Activated T-cell treated with anti-CD3 and anti-CD28 coated beads, Interleukin-2, amount 50 U/mL, for 48 hours (primary cell): ENCODE measurements around the gene MAJIN.
A peak's percentile ranks its signal among the peaks of the same experiment; 100 is the strongest.
"Not testable (repeated sequence)": the region's sequence is repeated elsewhere in the genome, so short reads cannot be mapped to it uniquely, and the experiment has no call there.

Experiments used
- DNase-seq, 2 experiments: peaks; one replicate each; pipeline ENCODE4 v3.0.0-alpha.2; 2020

Gene MAJIN, protein sequence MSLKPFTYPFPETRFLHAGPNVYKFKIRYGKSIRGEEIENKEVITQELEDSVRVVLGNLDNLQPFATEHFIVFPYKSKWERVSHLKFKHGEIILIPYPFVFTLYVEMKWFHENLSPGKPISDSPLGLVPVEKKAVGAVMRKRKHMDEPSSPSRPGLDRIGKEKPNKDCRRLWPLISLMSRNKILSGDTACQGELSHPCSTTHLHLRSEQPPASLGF

DNA sequence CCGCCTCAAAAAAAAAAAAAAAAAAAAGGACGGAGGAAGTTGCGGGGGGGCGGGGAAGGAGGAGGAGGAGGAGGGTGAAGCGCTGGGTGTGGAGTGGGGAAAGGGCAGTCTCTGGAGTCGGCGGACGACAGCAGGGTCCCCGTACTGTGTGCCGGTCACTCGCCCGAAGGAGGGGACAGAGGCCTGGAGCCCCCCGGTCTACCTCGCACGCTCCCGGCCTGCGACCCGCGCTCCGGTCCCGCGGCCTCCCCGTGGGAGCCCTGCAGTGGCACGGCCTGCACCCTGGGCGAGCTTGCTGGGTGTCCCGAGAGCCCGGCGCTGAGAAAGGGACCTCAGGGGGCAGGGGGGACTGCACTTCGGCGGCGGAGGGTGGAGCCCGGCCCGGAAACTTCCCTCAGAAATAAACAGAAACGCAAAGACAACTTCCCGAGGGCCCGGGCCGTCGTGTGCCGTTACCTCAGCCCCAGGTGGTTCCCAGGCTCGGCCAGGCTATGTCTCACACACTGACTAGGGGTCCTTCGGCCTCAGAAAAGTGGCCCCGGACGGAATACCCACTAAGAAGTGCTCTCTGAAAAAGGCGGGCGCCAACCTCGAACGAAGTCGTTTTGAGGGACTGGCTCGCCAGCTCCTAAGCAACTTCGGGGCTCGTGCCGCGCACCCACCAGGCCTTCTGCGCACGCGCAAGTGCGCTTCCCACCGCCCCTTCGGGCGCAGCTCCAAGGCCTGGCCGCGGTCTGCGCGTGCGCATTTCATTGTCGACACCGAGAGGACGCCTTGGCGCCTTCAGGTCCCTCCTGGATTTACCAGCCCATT, at the start of gene MAJIN:
Gene MAJIN (minus strand): TSS at position 688 of the 813 bp plus-strand sequence. CDS start 12,703 bp downstream, outside the sequence.
- peak; percentile 91 to 92 for DNase-seq

DNA sequence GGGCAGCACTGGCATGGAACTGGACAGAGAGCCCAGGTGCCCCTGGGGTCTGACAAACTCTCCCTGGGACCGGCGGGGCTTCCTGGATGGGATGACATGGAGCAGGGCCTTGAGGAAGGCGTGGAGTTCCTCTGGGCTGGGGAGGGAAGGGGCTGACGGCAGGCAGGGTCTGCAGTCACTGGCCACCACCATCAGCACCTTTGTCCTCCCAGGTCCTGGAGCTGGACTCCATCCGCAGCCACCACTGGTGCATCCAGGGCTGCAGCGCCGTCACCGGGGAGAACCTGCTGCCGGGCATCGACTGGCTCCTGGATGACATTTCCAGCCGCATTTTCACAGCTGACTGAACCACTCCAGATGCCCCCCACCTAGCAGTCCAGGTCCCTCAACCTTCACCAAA, 49.6 kb upstream of the MAJIN start:
- DNase-seq, result no peak

DNA sequence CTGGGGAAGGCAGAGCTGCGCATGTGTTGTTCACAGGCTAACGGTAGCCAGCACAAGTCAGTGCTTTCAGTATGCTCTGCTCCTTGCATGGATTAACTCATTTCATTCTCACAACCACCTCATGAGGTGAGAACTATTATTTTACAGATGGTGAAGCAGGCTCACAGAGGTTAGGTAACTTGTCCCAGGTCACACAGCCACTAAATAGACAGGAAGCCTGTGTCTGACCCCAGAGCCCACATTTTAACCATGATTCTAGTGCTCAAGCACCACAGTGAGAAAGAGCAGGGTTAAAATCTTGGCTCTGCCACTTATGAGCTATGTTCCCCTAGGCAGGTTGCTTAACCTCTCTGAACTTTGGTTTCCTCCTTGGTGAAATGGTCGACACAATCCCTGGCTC, 49.1 kb upstream of the MAJIN start:
- no peak for DNase-seq

DNA sequence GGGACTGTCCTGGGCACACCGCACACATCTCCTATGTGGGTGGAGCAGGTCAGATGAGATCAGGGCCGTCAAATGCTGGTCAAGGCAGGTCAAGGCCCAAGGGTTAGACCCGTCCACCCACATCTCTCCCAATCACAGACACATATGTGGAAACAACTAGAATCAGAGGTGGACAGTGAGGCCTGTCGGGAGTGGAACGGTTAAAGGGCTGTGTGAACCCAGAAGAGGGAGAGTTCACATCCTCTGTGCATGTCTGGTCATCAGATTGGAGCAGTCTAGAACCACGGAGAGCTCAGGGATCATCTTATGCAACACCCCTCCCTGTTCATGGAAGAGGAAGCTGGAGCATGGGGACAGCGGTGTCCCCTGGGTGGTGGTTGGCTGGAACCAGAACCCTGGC, 47.9 kb upstream of the MAJIN start:
- no peak for DNase-seq

DNA sequence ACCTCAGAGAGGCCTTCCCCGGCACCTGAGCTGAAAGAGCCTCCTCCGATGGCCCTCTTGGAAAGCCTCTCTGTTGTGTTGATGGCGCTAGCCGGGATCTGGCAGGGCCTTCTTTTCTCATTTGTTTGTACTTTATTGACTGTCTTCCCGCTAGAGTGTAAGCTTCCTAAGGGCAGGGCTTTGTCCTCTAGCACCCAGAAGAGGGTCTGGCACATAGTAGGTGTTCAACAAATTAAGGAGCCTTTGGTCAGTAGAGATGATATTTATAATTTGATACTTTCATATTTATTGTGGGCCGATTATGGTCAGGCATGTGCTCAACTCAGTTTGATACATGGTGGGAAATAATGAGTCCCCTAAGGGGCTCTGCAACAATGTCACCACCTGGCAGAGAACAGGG, 46.0 kb upstream of the MAJIN start:
- no peak for DNase-seq

DNA sequence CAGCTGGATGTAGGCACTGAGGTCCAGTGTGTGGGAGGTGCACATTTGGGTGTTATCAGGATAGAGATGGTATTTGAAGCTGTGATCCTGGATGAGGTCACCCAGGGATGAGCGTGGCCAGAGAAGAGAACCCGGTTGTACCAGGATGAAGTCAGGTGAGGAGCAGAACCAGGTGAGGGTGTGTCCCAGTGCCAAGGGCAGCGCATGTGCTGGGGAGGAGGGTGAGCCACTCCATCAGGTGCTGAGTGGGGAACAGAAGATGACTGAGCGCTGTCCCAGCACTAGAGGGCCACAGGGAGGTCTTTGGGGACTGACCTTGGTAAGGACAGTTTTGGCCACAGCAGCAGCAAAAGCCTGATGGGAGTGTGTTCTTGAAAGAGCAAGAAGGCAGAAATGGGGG, 44.8 kb upstream of the MAJIN start:
- DNase-seq, result no peak

DNA sequence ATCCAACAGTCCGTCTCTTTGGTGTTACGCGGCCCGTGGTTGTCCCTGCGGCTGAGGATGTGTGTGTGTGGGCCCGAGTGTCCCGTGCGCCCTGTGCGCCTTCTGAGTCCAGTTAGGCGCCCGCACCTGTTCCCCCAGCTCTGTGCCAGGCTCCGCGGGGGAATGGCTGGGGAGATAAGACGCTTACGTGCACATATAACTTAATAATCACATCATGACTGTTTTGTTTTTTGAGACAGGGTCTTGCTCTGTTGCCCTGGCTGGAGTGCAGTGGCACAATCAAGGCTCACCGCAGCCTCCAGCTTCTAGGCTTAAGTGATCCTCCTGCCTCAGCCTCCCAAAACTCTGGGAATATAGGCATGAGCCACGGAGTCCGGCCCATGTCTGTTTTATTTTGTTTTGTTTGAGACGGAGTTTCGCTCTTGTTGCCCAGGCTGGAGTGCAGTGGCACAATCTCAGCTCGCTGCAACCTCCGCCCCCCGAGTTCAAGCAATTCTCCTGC, 42.9 kb upstream of the MAJIN start:
- DNase-seq, result no peak

DNA sequence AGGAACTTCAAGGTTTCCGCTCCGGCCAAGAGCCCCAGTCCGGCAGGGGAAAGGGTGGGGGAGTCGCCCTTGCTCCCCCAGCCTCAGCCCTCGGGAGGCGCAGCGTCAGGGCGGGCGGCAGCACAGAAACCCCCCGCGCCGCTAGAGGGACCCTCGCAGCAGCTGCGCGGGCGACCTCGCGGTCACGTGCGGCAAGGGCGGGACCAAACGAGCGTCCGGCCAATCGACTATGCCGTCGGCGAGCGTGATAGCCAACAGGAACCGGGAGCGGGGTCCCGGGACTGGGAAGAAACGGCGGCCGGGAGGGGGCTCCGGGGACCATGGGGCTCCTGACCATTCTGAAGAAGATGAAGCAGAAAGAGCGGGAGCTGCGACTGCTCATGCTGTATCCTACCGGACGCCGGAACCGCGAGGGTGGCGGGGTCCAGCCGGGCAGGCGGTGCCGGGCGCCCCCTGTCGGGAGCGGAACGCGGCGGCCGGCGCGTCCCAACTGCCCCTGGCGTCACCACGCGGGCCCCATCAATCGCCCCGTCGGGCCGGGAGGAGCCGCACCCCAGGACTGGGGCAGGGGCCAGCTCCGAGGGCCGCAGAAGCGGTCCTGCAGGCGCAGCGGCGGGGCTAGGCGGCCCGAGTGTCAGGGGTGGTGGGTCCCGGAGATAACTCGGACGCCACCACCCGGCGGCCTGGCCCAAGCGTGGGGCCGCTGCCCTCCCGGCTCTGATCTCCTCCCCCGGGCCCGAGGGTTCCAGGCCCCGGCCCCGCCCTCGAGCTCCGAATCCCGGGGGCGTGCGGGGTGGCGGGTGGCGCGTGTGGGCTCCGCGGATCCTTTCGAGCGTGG, 42.2 kb upstream of the MAJIN start, which contains the start of gene ARL2:
Gene ARL2 (plus strand): TSS at position 273 of the 838 bp plus-strand sequence. CDS start 48 bp downstream, at position 321.
- DNase-seq, result peak; percentile 89 to 93

DNA sequence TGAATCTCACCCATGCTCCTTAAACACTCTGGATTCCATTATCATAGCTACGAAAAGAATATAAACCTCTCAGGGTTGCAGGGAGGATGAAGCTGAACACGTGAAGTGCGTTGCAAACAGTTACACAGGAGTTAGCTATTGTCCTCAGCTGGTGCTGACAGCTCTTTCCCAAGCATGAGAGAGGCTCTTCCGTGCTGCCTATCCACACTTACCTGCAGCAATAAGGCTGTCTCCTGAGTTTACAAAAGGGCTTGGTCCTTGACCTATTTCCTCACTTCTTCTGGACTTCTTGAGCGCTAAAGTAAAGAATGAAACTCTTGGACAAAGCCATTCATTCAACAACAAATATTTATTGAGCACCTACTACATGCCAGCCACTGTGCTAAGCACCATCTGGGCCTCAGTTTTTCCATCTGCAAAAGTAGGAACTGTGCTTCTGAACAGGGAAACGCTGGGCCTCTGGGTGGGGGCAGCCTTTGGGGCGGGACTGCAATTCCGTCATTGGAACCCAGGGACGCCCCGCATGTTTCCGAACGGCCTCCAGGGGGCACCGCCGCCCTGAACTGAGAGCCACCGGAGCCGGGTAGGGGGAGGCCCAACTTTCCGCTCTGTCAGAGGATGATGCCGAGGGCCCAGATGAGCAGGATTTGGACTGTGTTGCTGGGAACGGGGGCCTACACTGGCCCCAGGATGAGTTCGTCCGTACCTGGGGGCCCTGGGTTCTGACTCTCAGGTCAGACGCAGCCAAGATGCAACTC, 41.4 kb upstream of the MAJIN start:
- peak; percentile 94 to 95 for DNase-seq

DNA sequence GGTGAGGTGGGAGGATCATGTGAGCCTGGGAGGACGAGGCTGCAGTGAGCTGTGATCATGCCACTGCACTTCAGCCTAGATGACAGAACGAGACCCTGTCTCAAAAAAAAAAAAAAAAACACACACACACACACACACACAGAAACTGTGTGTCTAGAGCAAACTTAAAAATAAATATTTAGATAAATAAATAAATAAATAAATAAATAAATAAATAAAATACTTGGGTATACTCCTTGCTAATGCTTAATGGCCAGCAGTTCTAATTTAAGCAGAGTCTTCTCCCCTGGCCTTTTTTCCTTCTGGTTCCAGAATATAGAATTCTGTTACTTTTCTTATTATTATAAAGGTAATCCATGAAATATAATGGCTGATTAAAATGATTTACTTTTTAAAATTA, 37.0 kb upstream of the MAJIN start:
- no peak for DNase-seq

DNA sequence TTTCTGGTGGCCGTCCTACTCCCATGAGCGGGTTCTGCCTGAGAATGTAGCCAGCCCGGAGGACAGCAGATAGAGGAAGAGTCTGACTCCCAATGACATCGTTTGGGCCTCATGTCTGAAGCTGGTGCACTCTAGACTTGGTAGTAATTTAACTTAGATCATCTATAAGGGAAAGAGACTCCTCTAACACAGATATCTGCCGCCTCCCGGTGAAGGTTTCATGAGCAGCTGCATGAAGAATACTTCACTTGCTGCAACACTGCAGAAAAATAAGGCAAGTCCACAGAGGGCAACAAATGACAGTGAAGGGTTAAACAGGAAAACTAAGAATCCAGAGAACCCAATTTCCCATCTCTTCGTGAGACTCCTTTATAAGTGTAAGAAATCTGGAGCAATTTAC, 36.1 kb upstream of the MAJIN start:
- no peak for DNase-seq

DNA sequence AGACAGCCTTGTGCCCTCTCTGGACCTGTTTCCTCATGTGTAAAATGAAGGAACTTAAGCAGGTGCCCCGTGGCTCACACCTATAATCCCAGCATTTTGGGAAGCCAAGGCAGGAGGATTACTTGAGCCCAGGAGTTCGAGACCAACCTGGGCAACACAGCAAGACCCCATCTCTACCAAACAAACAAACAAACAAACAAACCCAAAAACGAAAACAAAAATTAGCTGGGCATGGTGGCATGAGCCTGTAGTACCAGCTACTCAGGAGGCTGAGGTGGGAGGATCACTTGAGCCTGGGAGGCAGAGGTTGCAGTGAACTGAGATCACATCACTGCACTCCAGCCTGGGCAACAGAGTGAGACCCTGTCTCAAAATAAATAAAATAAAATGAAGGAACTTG, 32.1 kb upstream of the MAJIN start:
- DNase-seq, result not testable (repeated sequence)

DNA sequence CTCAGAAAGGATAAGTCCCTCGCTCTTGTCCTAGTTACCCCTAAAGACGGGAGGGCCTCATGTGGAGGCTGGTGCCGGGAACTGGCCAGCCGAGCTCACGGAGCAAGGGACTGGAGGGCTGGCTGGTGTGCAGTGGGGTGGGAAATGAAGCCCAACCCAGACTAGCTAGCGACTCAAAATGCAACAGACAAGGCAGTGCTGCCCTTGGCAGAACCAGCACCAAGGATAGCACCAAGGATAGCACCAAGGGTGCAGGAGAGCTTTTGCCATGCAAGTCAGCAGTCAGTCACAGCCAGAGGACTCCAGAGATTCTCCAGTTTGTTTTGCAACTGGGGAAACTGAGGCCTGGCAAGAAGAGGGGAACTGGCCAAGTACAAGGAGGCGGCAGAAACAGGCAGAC, 31.4 kb upstream of the MAJIN start:
- no peak for DNase-seq

DNA sequence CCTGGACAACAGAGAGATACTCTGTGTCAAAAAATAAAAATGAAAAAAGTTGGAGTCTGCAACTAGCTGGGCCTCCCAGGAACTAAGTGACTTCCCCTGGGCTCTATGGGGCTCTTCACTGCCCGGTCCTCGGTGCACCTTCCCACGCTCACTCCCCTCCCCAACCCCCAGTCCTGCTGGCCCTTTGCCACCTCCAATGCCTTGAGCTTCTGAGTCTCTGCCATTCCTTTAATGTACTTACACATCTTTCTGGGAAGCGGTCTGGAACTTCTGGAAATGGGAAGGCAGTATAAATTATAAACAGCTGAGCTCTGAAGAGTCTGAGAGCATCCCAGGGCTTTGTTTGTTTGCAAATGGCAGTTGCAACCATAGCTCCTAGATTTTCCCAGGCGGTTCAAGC, 30.8 kb upstream of the MAJIN start:
- no peak for DNase-seq

DNA sequence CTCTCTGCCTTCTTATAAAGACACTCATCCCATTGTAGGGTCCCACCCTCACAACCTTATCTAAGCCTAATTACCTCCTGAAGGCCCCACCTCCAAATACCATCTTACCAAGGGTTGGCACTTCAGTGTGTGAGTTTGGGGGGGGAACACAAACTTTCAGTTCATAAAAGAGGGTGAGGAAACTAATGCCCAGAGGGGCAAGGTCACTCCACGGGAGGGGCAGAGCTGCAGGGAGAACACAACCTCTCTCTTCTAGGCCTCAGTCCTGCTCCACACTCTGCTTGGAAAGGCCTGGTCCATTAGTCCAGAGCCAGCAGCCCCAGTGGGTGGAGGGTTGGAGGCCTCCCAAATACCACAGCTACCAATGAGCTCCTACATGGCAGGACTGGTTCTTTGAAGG, 27.6 kb upstream of the MAJIN start:
- DNase-seq, result no peak

DNA sequence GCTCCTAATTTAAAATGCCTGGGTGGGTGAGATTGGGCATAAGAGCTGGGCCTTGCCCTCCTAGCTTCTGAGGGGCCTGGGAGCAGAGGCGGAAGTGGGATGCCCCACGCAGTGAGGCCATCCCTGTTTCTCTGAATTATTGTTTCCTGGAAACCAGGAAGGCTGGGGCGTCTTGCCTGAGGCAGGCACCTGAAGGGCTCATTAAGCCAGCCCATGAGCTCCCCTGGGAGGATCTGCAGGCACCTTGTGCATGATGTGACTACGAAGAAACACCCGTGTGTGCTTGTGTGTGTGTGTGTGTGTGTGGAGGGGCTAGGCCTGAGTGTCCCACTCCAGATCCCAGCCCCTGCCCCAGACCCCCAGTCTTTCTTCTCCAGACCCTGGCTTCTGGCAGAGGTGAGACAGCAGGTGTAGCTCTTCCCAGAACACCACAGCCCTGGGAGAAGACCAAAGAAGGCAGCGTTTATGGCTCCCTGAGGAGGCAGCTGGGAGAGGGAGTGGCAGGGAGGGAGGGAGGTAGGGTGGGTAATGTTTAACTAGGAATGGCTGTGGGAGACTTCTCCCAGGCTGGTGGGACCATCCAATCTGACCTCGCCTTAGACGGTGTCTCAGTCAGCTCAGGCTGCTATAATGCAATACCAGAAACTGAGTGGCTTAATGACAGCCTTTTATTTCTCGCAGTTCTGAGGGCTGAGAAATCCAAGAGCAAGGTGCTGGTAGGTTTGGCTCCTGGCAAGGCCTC, 27.0 kb upstream of the MAJIN start:
- DNase-seq, result no peak

DNA sequence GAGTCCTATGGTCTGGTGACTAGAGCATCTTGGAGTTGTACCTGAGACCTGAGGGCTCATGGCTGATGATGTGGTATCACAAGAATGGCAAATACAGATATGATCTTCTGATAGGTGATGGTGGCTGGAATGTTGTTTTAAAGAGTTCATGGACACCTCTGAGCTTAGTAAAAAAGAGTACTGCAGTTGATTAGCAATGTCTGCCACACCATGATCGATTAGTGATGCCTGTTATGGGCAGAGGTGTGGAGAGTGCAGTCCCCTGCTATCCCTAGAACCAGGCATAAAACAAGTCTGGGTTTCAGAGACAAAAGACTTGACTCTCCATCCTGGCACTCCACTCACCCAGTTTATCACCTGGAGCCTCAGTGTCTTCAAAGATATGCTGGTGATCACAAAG, 26.2 kb upstream of the MAJIN start:
- peak; percentile 24 to 39 for DNase-seq

DNA sequence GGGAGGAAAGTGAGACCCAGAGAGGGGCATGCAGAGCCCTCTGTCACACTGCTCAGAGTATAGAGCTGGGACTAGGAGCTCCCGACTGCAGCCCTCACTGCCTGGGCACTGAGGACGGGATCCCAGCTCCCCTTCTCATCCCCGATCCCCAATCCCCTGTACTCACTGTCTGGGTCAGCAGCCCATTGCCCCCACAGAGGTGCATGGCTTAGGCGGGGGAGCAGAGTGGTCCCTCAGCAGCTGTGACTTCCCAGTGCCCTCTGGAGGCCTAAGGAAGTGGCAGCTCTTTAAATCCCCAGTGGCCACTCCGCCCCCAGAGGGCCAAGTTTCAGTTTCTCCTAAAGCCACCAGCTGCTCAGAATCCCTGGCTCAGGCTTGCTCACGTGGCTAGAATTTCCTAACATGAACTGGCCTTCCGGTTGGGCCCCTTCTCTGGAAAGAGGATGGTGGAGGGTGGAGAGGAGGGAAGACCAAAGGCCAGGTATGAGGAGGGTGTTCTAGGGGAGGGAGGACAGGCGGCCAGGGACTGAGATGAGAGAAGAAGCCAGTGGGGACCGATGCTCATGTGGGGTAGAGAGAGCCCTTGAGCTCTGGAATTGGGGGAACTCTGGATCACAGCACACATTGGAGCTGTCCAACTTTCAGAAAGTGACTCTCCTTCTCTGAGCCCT, 24.9 kb upstream of the MAJIN start, which contains the start of gene BATF2:
Gene BATF2 (minus strand): TSS at position 262 of the 671 bp plus-strand sequence. CDS start 57 bp downstream, at position 205.
- no peak for DNase-seq

DNA sequence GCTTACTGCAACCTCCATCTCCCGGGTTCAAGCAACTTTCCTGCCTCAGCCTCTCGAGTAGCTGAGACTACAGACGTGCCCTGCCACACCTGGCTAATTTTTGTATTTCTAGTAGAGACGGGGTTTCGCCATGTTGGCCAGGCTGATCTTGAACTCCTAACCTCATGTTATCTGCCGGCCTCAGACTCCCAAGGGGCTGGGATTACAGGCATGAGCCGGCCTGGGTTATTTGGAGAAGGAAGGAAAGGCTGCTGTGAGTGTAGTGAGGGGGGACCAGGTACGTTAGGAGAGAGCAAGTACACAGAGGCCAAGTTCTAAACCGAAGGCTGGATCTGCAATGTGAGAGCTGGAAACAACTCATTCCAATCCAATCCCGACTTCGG, 24.4 kb upstream of the MAJIN start:
- DNase-seq, result no peak

DNA sequence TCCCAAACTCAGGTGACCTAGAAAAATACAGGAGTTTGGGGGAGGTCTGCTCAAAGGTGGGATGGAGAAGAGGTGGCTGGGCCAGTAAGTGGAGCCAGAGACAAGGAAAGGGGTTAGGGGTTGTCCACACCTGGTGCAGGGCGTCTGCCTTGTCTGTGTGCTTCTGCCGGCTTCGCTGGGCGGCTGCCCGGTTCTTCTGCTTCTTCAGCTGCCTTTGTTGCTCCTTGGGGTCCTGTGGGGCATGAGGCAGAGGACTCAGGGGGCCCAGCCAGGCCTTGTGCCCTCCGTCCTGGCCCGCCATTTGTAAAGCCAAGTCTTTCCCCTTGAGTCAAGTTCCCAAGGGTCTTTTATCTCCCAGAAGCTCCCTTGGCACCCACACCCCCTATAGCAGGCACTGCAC, 22.4 kb upstream of the MAJIN start:
- DNase-seq, result no peak
